GOT3 (cell line): Measurements from ENCODE around the gene WDR62.
A peak's percentile ranks its signal among the peaks of the same experiment; 100 is the strongest.

Source experiments
- DNase-seq: peaks from one replicate; lab custom pipeline; 2025; ENCODE audit warnings: mixed read lengths; lab: John Stamatoyannopoulos, UW

WDR62 gene

DNA sequence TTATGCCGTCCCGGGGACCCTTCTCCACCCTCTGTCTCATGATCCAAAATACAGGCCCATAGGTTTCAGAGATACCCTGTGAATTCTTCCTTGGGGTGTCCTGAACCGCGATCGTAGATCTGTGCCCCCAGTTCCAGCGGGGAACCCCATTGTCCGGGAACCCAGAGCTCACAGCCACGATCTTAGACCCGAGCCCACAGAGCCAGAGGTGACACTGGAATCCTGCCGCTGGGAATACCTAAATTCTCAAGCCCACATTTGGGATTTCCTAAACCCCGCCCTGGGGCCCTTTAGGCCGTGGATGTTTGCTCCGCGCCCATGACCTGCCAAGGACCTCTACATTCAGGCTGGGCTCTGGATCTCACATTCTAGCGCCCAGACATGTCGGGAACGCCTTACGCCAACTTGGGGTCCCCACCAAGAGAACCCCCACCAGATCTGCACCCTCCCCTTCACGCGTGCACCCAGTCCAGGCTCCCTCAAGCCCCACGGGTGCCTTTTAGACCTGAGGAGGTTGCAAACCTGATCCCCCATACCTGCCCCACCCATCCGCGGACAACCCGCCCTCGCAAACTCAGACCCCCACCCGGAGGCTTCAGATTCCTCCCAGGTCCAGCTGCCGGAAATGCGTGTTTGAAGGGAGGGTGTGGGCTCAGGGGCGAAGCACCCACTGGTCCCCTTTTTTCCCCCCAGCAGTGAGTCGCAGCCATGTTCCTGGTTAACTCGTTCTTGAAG is 85.8 kb downstream of the WDR62 start:
- no peak for DNase-seq

GRCh38 chr19:36141039-36141927 is 86.6 kb downstream of the WDR62 start:
- peak; percentile 34 for DNase-seq

DNA sequence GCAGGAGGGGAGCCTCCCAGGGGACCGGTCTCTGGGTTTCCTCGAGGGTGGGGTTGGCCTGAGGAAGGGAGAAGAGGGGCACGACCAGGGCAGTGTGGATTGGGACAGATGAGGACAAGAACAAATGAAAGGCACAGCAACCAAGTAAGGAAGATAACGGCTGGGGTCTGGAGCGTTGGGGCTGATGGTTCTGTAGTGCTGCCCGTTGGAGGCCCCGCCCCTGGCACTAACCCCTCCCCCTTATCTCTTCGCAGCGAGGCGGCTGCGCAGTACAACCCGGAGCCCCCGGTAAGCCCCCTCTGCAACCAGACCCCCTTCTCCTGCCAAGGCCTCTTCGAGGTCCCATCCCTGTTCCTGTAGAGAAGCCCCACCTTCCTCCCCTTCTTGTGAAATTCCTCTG is 87.3 kb downstream of the WDR62 start:
- no peak for DNase-seq

GRCh38 chr19:36142496-36142895 is 87.8 kb downstream of the WDR62 start:
- no peak for DNase-seq

DNA sequence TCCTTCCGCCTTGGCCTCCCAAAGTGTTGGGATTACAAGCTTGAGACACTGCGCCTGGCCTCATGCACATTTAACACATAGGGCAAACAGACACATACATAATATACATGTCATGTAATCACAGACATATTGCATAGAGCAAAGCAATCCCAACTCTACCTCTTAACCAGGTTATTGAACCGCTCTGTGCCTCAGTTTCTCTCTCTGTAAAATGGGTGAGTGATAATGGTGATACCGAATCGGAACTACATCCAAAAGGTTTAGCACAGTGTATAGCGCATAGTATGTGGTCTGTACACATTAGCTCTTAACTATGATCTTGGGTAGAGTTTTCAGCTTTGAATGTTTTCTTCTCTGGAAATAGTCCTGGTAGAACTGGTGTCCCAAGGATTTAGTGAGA is 89.9 kb downstream of the WDR62 start:
- no peak for DNase-seq

DNA sequence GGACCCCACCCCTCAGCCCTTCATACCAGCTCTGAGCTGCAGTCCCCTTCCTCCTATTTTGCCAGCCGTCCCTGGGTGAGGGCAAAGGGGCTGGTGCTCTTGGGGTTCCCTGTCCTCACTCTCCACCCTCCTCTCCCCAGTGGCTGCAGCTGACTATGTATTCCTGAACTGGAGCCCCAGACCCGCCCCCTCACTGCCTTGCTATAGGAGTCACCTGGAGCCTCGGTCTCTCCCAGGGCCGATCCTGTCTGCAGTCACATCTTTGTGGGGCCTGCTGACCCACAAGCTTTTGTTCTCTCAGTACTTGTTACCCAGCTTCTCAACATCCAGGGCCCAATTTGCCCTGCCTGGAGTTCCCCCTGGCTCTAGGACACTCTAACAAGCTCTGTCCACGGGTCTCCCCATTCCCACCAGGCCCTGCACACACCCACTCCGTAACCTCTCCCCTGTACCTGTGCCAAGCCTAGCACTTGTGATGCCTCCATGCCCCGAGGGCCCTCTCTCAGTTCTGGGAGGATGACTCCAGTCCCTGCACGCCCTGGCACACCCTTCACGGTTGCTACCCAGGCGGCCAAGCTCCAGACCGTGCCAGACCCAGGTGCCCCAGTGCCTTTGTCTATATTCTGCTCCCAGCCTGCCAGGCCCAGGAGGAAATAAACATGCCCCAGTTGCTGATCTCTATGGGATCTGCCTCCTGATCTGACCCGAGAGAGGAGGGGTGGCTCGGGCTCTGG is 95.1 kb downstream of the WDR62 start:
- DNase-seq = no peak

DNA sequence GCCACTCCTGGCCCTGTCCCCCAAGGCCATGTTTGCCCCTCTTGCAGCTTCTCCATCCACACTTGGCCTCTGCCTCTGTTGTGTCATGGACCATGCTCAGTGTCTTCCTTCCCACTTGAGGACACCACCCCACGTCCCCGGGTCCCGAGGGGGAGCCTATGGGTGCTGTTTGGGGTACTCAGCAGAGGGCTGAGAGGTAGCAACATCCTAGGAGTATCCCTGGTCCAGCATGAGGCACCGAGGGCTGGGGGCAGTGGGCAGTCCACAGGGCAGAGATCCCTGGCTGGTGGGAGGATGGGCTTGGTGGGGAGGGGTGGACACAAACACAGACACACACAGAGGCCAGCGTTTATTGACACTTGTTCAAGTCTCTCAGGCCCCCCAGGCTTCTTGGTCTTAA is 95.9 kb downstream of the WDR62 start:
- no peak for DNase-seq

- no peak for DNase-seq
Observed at GRCh38 chr19:36151144-36152018, 96.7 kb downstream of the WDR62 start.

GRCh38 chr19:36152019-36152351 is 97.3 kb downstream of the WDR62 start:
- DNase-seq = no peak

DNA sequence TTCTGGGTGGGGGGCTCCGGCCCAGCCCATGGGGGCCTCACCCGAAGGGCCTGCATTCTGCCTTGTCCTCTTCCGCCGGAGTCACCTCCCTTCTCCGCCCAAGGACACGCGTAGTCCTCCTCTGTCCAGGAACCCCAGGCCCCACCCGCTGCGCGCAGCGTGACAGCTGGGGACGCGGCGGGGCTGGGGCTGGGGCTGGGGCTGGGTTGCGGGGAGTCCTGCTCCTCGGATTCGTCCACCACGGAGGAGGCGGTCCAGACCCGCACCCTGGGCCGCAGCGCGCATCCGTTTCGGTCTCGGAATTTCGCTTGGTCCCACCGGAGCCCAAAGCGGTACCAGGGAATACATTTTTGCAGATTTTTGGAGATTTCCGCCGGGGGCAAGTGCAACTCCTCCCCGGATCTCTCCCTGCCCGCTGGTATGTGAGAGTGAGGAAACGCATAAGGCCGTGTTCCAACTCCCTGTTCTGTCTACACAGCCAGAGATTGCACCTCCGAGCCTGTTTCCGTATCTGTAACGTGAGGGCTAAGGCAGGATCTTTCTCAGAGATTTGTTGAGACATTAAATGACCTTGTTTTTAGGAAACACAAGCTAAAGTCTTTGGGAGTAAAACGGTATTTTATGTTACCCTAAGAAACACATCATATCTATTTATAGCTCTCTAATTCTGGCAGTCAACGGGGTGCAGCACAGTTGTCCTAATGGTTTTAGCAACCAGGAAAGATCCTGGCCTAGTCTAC is 97.8 kb downstream of the WDR62 start, which contains the start of gene COX7A1:
COX7A1 (minus strand) TSS at position 96 of the 740 bp plus-strand sequence; CDS start at position 56, 40 bp downstream.
- no peak for DNase-seq

GRCh38 chr19:36153126-36153525 is 98.4 kb downstream of the WDR62 start:
- no peak for DNase-seq
